H54 (cell line): ENCODE data around the gene MAPK8IP2.
"Not testable (repeated sequence)": the region's sequence is repeated elsewhere in the genome, so short reads cannot be mapped to it uniquely, and the experiment has no call there.

Experiments
- DNase-seq: peaks from one replicate; pipeline ENCODE4 v3.0.0; 2011; ENCODE audit warnings: low spot score, mixed read lengths; ENCODE audit not compliant: insufficient read length
- FAIRE-seq: peaks from 3 replicates; lab custom pipeline; 2011; peaks lifted over from hg19 to GRCh38; lab: Jason Lieb, UNC
- POLR2A ChIP-seq: IDR thresholded peaks from 2 replicates; pipeline ENCODE4 v1.6.1; 2011; ENCODE audit warnings: low read depth, mild to moderate bottlenecking, low read length

Gene MAPK8IP2

DNA sequence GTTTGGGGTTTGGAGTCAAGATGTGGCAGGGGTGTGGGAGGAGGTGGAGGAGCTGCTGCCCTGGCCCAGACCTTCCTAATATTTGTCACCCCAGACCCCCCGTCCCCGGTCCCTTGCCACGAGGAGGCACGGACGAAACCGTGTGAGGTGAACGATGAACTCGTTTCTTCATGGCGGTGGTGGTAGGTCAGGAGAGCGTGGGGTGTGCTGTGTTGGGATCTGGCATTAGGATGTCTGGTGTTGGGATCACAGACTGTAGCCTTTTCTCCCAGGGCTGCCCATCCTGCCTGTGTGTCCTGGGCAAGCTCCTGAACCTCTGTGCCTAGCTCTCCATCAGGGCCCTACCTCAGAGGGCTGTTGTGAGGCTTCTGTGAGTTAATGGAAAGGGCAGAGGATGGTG, 8.4 kb downstream of the MAPK8IP2 start:
- DNase-seq (no peak), FAIRE-seq (no peak)
- TF ChIP-seq POLR2A = no peak

DNA sequence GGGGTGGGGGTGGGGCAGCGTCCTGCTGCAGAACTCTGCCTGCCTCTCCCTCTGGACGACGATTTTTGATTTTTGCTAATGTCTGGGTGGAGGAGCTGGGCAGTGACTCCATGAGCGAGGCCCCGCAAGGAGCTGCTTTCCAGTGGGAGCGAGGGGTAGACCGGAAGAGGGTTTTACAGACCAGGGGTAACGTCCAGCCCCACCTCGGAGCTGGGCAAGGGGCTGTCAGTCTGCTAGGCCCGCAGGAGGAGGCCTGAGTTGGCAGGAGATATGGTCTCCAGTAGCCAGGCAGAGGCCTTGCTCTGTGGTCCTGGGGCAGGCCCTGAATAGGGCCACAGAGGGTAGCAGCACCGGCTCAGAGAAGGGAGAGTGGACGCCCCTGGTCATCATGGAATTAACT, 9.0 kb downstream of the MAPK8IP2 start:
- DNase-seq = no peak
- no peak for FAIRE-seq

DNA sequence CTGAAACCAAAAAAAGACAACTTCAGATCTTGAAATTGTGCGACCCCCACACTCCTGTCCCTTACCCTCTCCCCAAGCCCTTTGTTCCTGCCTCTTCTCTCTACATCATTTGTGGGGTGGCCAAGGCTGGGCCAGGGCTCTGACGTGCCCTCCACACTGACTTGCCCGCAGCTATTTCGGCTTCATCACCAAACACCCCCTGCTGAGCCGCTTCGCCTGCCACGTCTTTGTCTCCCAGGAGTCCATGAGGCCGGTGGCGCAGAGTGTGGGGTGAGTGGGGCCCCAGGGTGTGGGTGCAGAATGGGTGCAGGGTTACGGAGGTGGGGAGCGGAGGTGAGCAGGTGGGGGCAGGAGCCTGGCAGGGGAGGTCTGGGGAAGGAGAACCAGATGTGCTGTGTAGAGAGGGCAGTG, 9.5 kb downstream of the MAPK8IP2 start:
- DNase-seq = no peak
- no peak for FAIRE-seq
- no peak for TF ChIP-seq POLR2A

More for the DNA sequence above, 9.0 kb downstream of the MAPK8IP2 start:
- TF ChIP-seq POLR2A = no peak

- FAIRE-seq (no peak), DNase-seq (no peak)
- no peak for TF ChIP-seq POLR2A
These were observed 10.0 kb downstream of the MAPK8IP2 start for GRCh38 chr22:50610581-50610980.

DNA sequence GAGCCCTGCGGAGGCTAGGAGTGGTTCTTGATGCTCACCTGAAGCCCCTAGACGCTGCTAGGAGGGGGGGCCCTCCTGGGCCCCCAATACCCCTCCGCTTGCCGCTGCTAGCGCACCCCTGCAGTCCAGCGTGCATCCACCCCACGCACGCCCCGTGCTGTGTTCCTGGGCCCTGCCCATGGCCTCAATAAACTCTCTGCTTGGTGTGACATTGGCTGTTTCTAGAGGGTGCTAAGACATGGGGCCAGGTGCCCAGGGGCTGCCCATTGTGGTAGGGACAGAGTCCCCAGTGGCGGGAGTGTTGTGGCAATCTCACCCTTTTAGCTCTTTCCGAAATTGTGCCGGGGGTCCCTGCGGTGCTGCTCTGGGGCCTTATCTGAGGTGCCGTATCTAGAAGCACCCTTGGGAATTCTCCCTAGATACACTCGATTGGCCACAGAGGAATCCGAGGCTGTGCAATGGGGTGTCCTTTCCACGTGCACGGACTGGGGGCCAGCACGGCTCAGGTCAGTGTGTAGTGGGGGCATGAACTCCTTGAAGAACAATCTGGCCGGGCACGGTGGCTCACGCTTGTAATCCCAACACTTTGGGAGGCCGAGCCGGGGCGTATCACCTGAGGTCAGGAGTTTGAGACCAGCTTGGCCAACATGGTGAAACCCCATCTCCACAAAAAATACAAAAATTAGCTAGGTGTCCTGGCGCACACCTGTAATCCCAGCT, 10.9 kb downstream of the MAPK8IP2 start:
- DNase-seq (no peak), FAIRE-seq (no peak)
- TF ChIP-seq POLR2A = no peak

- FAIRE-seq = no peak
These were observed 11.6 kb downstream of the MAPK8IP2 start for GRCh38 chr22:50612168-50612527.

DNA sequence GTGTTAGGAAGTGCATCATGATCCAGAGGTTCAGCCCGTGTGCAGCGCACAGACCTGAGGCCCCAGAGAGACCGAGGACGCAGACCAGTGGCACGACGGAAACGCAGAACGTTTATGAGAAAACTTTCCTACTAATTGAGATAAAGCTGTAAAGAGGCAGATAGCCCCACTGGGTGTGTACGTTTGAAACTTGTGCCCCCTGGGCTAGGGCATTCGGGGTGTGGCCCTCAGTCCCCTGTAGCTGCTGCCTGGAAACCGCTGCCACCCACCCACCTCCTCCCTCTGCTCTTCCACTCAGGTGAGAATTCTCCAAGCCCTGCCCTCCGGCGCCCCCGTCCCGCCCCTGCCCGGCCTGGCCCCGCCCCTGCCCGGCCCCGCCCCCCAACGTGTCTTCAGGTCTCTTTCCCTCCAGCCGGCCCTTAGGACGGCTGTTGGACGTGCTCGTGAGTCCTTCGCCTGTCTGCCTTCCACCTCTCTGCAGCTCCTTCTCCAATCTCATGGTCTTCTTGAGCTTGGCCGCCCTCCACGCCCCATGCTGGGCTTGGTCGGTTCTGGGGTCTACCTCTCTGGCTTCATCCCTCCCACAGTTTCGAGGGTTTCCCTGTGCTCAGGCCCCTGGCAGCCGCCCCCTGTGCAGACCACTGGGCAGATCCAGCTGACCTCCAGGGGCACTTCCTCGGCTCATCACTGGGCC, 12.1 kb downstream of the MAPK8IP2 start:
- DNase-seq (no peak), FAIRE-seq (no peak)
- TF ChIP-seq POLR2A = no peak

More at GRCh38 chr22:50612168-50612527, 11.6 kb downstream of the MAPK8IP2 start:
- TF ChIP-seq POLR2A = no peak
- DNase-seq = no peak

- FAIRE-seq (no peak), DNase-seq (no peak)
- no peak for TF ChIP-seq POLR2A
These were observed 12.8 kb downstream of the MAPK8IP2 start for GRCh38 chr22:50613291-50613981.

DNA sequence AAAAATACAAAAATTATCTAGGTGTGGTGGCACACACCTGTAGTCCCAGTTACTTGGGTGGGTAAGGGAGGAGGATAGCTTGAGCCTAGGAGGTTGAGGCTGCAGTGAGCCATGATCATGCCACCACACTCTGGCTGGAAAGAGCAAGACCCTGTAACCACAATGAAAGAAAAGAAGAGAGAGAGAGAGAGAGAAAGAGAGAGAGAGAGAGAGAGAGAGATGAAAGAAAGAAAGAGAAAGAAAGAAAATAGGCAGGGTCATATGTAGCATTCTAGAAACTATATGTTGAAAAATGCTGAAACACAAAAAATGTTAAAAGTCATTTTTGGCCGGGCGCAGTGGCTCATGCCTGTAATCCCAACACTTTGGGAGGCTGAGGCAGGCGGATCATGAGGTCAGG, 13.7 kb downstream of the MAPK8IP2 start:
- FAIRE-seq, DNase-seq: not testable (repeated sequence)

DNA sequence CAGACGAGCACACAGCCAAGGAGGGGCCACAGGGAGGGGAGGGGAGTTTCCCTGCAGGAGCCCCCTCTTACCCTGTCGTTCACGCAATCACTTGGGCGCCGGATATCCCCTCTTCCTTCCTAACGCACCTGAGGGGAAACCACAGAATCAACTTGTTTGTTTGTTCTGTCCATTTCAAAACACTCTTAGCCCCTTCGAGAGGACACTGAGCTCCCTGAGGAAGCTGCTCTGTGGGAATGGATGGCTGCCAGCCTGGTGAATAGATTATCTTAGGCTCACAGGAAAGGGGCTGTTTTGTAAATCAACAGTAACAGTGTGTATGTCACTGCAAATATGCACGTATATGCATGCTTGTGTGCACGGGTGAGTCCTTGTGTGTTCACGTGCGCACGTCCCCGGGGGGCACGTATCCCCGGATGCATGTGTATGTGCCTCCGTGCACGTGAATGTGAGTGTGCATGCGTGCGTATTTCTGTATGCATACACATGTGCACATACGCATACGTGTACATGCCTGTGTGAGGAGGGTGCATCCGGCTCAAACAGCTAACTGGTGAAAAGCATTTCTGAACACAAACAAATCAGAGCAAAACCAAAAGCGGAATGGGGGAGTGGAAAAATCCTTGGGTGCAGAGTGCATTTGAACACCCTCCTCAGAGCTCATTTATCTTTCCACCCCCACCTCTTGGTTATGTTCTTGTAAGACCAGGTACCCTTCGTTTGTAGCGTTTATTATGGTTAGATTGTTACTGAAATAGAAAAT, 20.2 kb downstream of the MAPK8IP2 start:
- FAIRE-seq (no peak), DNase-seq (no peak)
- TF ChIP-seq POLR2A = no peak

- FAIRE-seq (no peak), DNase-seq (no peak)
These were observed 20.8 kb downstream of the MAPK8IP2 start for GRCh38 chr22:50621356-50621880.

GRCh38 chr22:50621948-50622722, 21.5 kb downstream of the MAPK8IP2 start:
- TF ChIP-seq POLR2A = no peak
- no peak for FAIRE-seq
- DNase-seq = no peak

More at GRCh38 chr22:50621356-50621880, 20.8 kb downstream of the MAPK8IP2 start:
- no peak for TF ChIP-seq POLR2A
